D721Med (cell line): ENCODE measurements around the gene KISS1R.

Experiments
- DNase-seq: peaks from one replicate; pipeline ENCODE4 v3.0.0; 2011; ENCODE audit warnings: low spot score; ENCODE audit not compliant: insufficient read length
- FAIRE-seq: peaks from 2 replicates; lab custom pipeline; 2011; peaks lifted over from hg19 to GRCh38; lab: Jason Lieb, UNC
- CTCF ChIP-seq: IDR thresholded peaks from 2 replicates; pipeline ENCODE4 v1.5.1; 2012; ENCODE audit warnings: mild to moderate bottlenecking, control low read depth; ENCODE audit not compliant: insufficient read depth; ENCODE audit errors: missing control alignments

The KISS1R gene

GRCh38 chr19:884420-885211, 32.5 kb upstream of the KISS1R start:
- TF ChIP-seq CTCF = no peak
- FAIRE-seq (no peak), DNase-seq (no peak)

- DNase-seq (no peak), FAIRE-seq (no peak)
- no peak for TF ChIP-seq CTCF
These were observed 31.5 kb upstream of the KISS1R start for GRCh38 chr19:885536-886224.

- no peak for TF ChIP-seq CTCF
- no peak for DNase-seq
- FAIRE-seq = no peak
These were observed 30.1 kb upstream of the KISS1R start for GRCh38 chr19:887072-887471.

GRCh38 chr19:887599-887998, 29.5 kb upstream of the KISS1R start:
- DNase-seq = no peak
- no peak for TF ChIP-seq CTCF
- no peak for FAIRE-seq

- no peak for TF ChIP-seq CTCF
- DNase-seq (no peak), FAIRE-seq (no peak)
These were observed 28.4 kb upstream of the KISS1R start for GRCh38 chr19:888581-889385.

- TF ChIP-seq CTCF = no peak
- no peak for FAIRE-seq
These were observed 27.4 kb upstream of the KISS1R start for GRCh38 chr19:889662-890295.

More at GRCh38 chr19:889662-890295, 27.4 kb upstream of the KISS1R start:
- no peak for DNase-seq
